Measurements from ENCODE around the gene SAE1.

- TF ChIP-seq EZH2 (IDR thresholded peaks at IDR 0.05; ENCODE audit: insufficient read depth, poor library complexity, severe bottlenecking), result no peak
- no peak for TF ChIP-seq EZH2phosphoT487 (IDR thresholded peaks at IDR 0.05; ENCODE audit: insufficient read depth, low read depth)
Measured at GRCh38 chr19:47152632-47153031, 22.0 kb downstream of the SAE1 start.
